ENCODE measurements around the gene FGF14. TPM values are rescaled to one million over a fixed set of nuclear protein-coding genes. Genes with fewer than 3 reads are reported as not detected.

The FGF14 gene
- total and polyA plus RNA-seq, 2 donors (not counting 3 experiments of a cell fraction or from before 2014, with no cell fraction given): not detected

DNA sequence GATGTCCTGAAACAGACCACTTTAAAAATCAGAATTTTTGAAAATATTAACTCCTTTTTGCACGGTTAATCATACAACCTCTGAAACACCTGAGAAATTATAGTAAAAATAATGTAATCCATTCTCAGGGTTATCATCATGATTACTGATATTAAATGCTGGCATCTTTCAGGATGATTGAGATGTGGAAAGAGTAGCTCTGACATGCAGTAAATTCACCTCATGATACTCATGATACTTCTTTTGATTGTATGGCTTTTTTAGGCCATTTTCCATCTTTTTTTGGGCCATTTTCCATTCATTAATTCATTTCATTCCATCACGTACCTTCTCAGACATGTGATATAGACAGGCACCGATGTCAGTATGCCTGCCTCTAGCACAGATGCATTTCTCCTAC, 85.1 kb downstream of the FGF14 start:
- Histone ChIP-seq H3K9me3 (replicated peaks; ENCODE audit: control insufficient read depth, insufficient read depth, low read length) (no peaks in the 10 kb centered on the region), H3K9me1 (replicated peaks; ENCODE audit: control insufficient read depth, extremely low read depth, insufficient read depth, low read length) (no peaks in the 10 kb centered on the region), H3K79me2 (ENCODE audit: control insufficient read depth, insufficient read depth, low read length) (no peaks in the 10 kb centered on the region), H3K4me3 (replicated peaks in 1 of 3; ENCODE audit: insufficient read depth in 1 of 3, low read depth in 1 of 3, low read length in 3 of 3) (no peak overlapping the region), H3K27me3 (ENCODE audit: control insufficient read depth in 2 of 2, insufficient read depth in 2 of 2, low read length in 2 of 2) (no peaks in the 10 kb centered on the region), H3K27ac (ENCODE audit: insufficient read depth, low read depth, low read length) (no peak overlapping the region), H3K9ac (replicated peaks; ENCODE audit: extremely low read depth, insufficient read depth, low read length) (no peak overlapping the region), H4K20me1 (replicated peaks; ENCODE audit: control insufficient read depth, extremely low read depth, insufficient read depth, low read length) (no peaks in the 10 kb centered on the region), H3K36me3 (ENCODE audit: control insufficient read depth in 2 of 2, extremely low read depth in 1 of 2, insufficient read depth in 2 of 2, low read length in 2 of 2) (no peaks in the 10 kb centered on the region), H3K4me2 (ENCODE audit: insufficient read depth, low read length) (no peak overlapping the region), H3K4me1 (ENCODE audit: control insufficient read depth, extremely low read depth, insufficient read depth, low read length) (no peaks in the 10 kb centered on the region), H2AFZ (ENCODE audit: low read depth, low read length) (no peak overlapping the region)
- CTCF ChIA-PET: no interaction called here
- POLR2A ChIA-PET: no interaction called here
- intact Hi-C loops (cut with micrococcal nuclease): no loop called here
- DNase-seq (ENCODE audit: low read depth, low spot score) (no peak), FAIRE-seq (no peak)
- no peak for TF ChIP-seq JUN (IDR thresholded peaks at IDR 0.05; ENCODE audit: borderline replicate concordance, insufficient read depth, insufficient read length, low read depth)
- no peak for TF ChIP-seq MYC (IDR thresholded peaks at IDR 0.05; ENCODE audit: low read depth, low read length)
- no peak for TF ChIP-seq EZH2 (IDR thresholded peaks at IDR 0.05; ENCODE audit: borderline replicate concordance, low read depth, low read length, severe bottlenecking)
- no peak for TF ChIP-seq FOS (IDR thresholded peaks at IDR 0.05; ENCODE audit: borderline replicate concordance, insufficient read depth, low read length)
- no peak for TF ChIP-seq POLR2AphosphoS5 (IDR thresholded peaks at IDR 0.05; ENCODE audit: insufficient read depth, low read depth, low read length)
- TF ChIP-seq GATA2 (IDR thresholded peaks at IDR 0.05; ENCODE audit: insufficient read depth, insufficient read length, low read depth, low read length): no peak
- no peak for TF ChIP-seq POLR2A (IDR thresholded peaks at IDR 0.05; ENCODE audit: low read depth, low read length)
- TF ChIP-seq, protein P1, sequence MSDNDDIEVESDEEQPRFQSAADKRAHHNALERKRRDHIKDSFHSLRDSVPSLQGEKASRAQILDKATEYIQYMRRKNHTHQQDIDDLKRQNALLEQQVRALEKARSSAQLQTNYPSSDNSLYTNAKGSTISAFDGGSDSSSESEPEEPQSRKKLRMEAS (IDR thresholded peaks at IDR 0.05; ENCODE audit: insufficient read depth, insufficient read length): no peak
- no peak for TF ChIP-seq CTCF (IDR thresholded peaks at IDR 0.05; ENCODE audit: extremely low read depth in 1 of 2, insufficient read depth in 1 of 2, low read depth in 1 of 2, low read length in 2 of 2)
- no TSS peak for BruUV-seq (replicated peaks)
- dilution Hi-C loops (cut with MboI; ENCODE audit: extremely low pct_ligation_motif_present, low sequenced_read_pairs): no loop called here
